Measurements from ENCODE around the gene HM13. TPM values are rescaled to one million over a fixed set of nuclear protein-coding genes. Genes with fewer than 3 reads are reported as not detected.

HM13 gene
- total RNA-seq, 1 experiment from 2014 or later: 103 TPM

- no peaks in the 10 kb centered on the region for H3K4me1 Mint-ChIP-seq
- ATAC-seq (peak; percentile 38; the same call in 1 of the 2 replicates), DNase-seq (ENCODE audit: low spot score) (no peak)
- TF ChIP-seq FOXP1 (CRISPR knock-in tag; IDR thresholded peaks at IDR 0.05; ENCODE audit: borderline replicate concordance) (no peak), ZNF138 (CRISPR knock-in tag; conservative IDR thresholded peaks at IDR 0.05) (no peak), MLX (CRISPR knock-in tag; IDR thresholded peaks at IDR 0.05) (no peak), JUN (CRISPR knock-in tag; IDR thresholded peaks at IDR 0.05) (no peak), ZNF263 (CRISPR knock-in tag; IDR thresholded peaks at IDR 0.05; ENCODE audit: low read depth) (no peak), USF2 (CRISPR knock-in tag; IDR thresholded peaks at IDR 0.05) (no peak), ELF4 (CRISPR knock-in tag; IDR thresholded peaks at IDR 0.05; ENCODE audit: low read depth) (no peak), E2F4 (CRISPR knock-in tag; IDR thresholded peaks at IDR 0.05; ENCODE audit: borderline replicate concordance, low read depth) (no peak), NFATC4 (CRISPR knock-in tag; IDR thresholded peaks at IDR 0.05) (no peak), CTCF (IDR thresholded peaks at IDR 0.05) (no peak), STAT6 (CRISPR knock-in tag; conservative IDR thresholded peaks at IDR 0.05; ENCODE audit: low read depth) (no peak), ZNF423 (CRISPR knock-in tag; IDR thresholded peaks at IDR 0.05) (no peak), IRF1 (CRISPR knock-in tag; IDR thresholded peaks at IDR 0.05) (no peak), CREB1 (CRISPR knock-in tag; IDR thresholded peaks at IDR 0.05) (no peak), NR2C2 (CRISPR knock-in tag; IDR thresholded peaks at IDR 0.05) (no peak), OVOL2 (CRISPR knock-in tag; IDR thresholded peaks at IDR 0.05; ENCODE audit: borderline replicate concordance) (no peak), HMGXB4 (CRISPR knock-in tag; IDR thresholded peaks at IDR 0.05) (no peak)
- H3K4me3 Mint-ChIP-seq: 0 out of 2 replicates have a peak overlapping the region, but pooled peaks have one; percentile 10
- no peak overlapping the region for H3K27ac Mint-ChIP-seq
- POLR2A ChIA-PET: no interaction called here
- H3K9me3 Mint-ChIP-seq: peaks cover 55% of the 10 kb centered on the region
- peaks cover 30% of the 10 kb centered on the region for H3K36me3 Mint-ChIP-seq
- peaks cover 65% of the 10 kb centered on the region for H3K27me3 Mint-ChIP-seq (ENCODE audit: low read depth)
- CTCF ChIA-PET: interaction anchor here (1.9 kb wide), 1 partner anchor 17 kb away, joined by 11 read pairs; no protein-coding TSS in a partner anchor
These were observed 28.5 kb upstream of the HM13 start for GRCh38 chr20:31485450-31486339.

Data from WTC11 (cell line).